Peyer's patch (tissue), 4 donors: ENCODE measurements around the gene TGFA.

ENCODE experiments used
- CTCF ChIP-seq, 6 experiments: fragments of 450-650 bp in 4 of 6; fragments of 200-600 bp in 2 of 6; sonication (generic) in 1 of 6; IDR thresholded peaks; one replicate each; pipeline ENCODE4 v1.5.1; 2017 to 2019; ENCODE audit warnings: antibody characterized with exemption in 6 of 6, mild to moderate bottlenecking in 3 of 6, moderate library complexity in 1 of 6
- POLR2A ChIP-seq, 2 donors: fragments of 450-650 bp; IDR thresholded peaks; one replicate each; pipeline ENCODE4 v1.5.1; 2017; ENCODE audit warnings: antibody characterized with exemption in 2 of 2, mild to moderate bottlenecking in 2 of 2, moderate library complexity in 2 of 2

- TF ChIP-seq CTCF (IDR thresholded peaks at IDR 0.05): no peak
- no peak for TF ChIP-seq POLR2A (IDR thresholded peaks at IDR 0.05)
Measured at GRCh38 chr2:70420143-70420542, 133.5 kb downstream of the TGFA start.
